ENCODE results near the gene FBXO45.

DNA sequence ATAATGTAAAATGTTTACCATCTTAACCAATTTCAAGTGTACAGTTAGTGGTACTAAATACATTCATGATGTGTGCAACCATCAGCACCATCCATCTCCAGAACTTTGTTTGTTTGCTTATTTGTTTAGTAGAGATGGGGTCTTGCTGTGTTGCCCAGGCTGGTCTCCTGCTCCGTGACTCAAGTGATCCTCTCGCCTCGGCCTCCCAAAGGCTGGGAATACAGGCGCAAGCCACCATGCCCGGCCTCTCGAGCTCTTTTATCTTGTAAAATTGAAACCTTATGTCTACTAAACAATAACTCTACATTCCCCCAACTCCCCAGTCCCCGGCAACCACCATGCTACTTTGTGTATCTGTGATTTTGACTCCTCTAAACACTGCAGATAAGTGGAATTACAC lies 31.9 kb downstream of the FBXO45 start:
- TF ChIP-seq GATA2 (IDR thresholded peaks at IDR 0.05; ENCODE audit: low read depth, low read length) (no peak), GATA3 (IDR thresholded peaks at IDR 0.05; ENCODE audit: low read depth, low read length) (no peak)
